ENCODE results near the gene FBXO46.

The FBXO46 gene

DNA sequence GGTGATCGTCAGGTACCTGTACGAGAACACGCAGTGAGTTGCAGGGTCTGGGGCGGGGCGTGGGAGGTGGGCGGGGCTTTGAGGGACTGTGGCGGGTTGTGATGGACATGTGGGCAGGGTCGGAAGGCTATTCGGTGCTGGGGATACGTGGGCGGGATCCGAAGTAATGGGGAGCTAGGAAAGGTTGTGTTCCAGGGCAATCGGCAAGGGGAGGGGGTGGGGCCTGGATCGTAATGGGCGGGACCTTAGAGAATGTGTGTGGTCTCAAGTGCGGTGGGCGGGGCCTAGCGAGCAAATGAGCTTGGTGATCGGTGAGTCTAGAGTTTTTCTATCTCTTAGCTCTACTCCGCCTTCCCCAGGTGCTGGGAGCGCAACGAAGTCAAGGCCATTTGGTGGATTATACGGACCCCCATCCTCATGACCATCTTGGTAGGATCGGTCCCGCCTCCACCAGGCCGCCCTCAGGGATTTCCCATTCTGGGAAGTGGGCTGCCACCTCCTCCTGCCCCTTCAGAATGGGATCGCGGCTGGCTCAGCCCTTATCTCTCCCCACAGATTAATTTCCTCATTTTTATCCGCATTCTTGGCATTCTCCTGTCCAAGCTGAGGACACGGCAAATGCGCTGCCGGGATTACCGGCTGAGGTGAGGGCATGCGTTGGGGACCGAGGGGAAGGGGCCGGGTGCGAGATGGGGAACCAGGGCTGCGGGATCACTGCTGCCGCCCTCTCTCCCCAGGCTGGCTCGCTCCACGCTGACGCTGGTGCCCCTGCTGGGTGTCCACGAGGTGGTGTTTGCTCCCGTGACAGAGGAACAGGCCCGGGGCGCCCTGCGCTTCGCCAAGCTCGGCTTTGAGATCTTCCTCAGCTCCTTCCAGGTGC lies 53.1 kb downstream of the FBXO46 start:
- TF ChIP-seq GLIS3 (CRISPR knock-in tag; IDR thresholded peaks at IDR 0.05) (no peak), ZNF8 (CRISPR knock-in tag; IDR thresholded peaks at IDR 0.05) (no peak), CSDC2 (CRISPR knock-in tag; IDR thresholded peaks at IDR 0.05) (no peak), ARNTL (CRISPR knock-in tag; IDR thresholded peaks at IDR 0.05; ENCODE audit: borderline replicate concordance, low read depth) (no peak), ZNF565 (CRISPR knock-in tag; conservative IDR thresholded peaks at IDR 0.05; ENCODE audit: low read depth) (no peak), ZNF70 (CRISPR knock-in tag; IDR thresholded peaks at IDR 0.05) (no peak), TSHZ2 (CRISPR knock-in tag; IDR thresholded peaks at IDR 0.05) (no peak), CREB5 (CRISPR knock-in tag; IDR thresholded peaks at IDR 0.05; ENCODE audit: low read depth) (no peak), PPARA (CRISPR knock-in tag; IDR thresholded peaks at IDR 0.05; ENCODE audit: borderline replicate concordance) (no peak), ZFP30 (CRISPR knock-in tag; IDR thresholded peaks at IDR 0.05) (no peak)
- TF ChIP-seq, protein P1, sequence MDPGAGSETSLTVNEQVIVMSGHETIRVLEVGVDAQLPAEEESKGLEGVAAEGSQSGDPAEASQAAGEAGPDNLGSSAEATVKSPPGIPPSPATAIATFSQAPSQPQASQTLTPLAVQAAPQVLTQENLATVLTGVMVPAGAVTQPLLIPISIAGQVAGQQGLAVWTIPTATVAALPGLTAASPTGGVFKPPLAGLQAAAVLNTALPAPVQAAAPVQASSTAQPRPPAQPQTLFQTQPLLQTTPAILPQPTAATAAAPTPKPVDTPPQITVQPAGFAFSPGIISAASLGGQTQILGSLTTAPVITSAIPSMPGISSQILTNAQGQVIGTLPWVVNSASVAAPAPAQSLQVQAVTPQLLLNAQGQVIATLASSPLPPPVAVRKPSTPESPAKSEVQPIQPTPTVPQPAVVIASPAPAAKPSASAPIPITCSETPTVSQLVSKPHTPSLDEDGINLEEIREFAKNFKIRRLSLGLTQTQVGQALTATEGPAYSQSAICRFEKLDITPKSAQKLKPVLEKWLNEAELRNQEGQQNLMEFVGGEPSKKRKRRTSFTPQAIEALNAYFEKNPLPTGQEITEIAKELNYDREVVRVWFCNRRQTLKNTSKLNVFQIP (CRISPR knock-in tag; IDR thresholded peaks at IDR 0.05; ENCODE audit: borderline replicate concordance, low read depth) = no peak
- ATAC-seq = peak; percentile 80

DNA sequence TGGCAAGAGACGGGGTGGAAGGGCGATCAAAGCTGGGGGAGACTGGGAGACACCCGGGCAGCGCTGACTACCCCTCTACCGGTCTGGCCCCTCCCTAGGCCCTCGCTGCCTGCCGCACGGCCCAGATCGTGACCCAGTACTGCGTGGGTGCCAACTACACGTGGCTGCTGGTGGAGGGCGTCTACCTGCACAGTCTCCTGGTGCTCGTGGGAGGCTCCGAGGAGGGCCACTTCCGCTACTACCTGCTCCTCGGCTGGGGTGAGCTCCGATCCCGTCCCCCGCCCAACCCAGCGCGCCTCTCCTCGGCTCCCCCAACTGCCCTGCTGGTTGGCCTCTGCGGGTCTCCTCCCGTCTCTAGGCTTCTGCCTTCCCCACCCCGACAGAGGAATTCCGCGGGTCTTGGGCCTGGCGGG lies 53.8 kb downstream of the FBXO46 start:
- peak; percentile 6 for ATAC-seq
- TF ChIP-seq CSDC2 (CRISPR knock-in tag; IDR thresholded peaks at IDR 0.05) (no peak), GLIS3 (CRISPR knock-in tag; IDR thresholded peaks at IDR 0.05) (no peak), SNAI2 (CRISPR knock-in tag; IDR thresholded peaks at IDR 0.05) (no peak), BACH2 (CRISPR knock-in tag; IDR thresholded peaks at IDR 0.05; ENCODE audit: borderline replicate concordance) (no peak), ZNF8 (CRISPR knock-in tag; IDR thresholded peaks at IDR 0.05) (no peak), TOX (CRISPR knock-in tag; IDR thresholded peaks at IDR 0.05; ENCODE audit: borderline replicate concordance) (no peak), OSR1 (CRISPR knock-in tag; IDR thresholded peaks at IDR 0.05) (no peak), ZNF70 (CRISPR knock-in tag; IDR thresholded peaks at IDR 0.05) (no peak), CSRNP3 (CRISPR knock-in tag; IDR thresholded peaks at IDR 0.05) (no peak), ISL1 (CRISPR knock-in tag; IDR thresholded peaks at IDR 0.05) (no peak), ESRRG (CRISPR knock-in tag; IDR thresholded peaks at IDR 0.05) (no peak), ZNF565 (CRISPR knock-in tag; conservative IDR thresholded peaks at IDR 0.05; ENCODE audit: low read depth) (no peak), ZFP3 (CRISPR knock-in tag; IDR thresholded peaks at IDR 0.05) (no peak), PPARA (CRISPR knock-in tag; IDR thresholded peaks at IDR 0.05; ENCODE audit: borderline replicate concordance) (no peak), PATZ1 (CRISPR knock-in tag; IDR thresholded peaks at IDR 0.05; ENCODE audit: borderline replicate concordance) (no peak)
- TF ChIP-seq, protein P1 (CRISPR knock-in tag; IDR thresholded peaks at IDR 0.05; ENCODE audit: borderline replicate concordance, low read depth) = no peak

Data from SK-N-SH treated with all-trans-retinoic acid at 6 μM for 48 hours (cell line).